GM23338 (cell line): Measurements from ENCODE around the gene PHLPP2.

Experiments used
- CREB1 ChIP-seq: fragments of 250-450 bp; sonication (Bioruptor Pico); IDR thresholded peaks from 2 replicates; pipeline ENCODE4 v1.5.0; 2020; ENCODE audit warnings: low read depth, mild to moderate bottlenecking, moderate library complexity
- EZH2 ChIP-seq: fragments of 200-600 bp; sonication (generic); IDR thresholded peaks from one replicate; pipeline ENCODE4 v1.8.0; 2017; ENCODE audit warnings: antibody characterized with exemption, mild to moderate bottlenecking, low read depth; ENCODE audit not compliant: unreplicated experiment
- EZH2phosphoT487 ChIP-seq: fragments of 200-600 bp; sonication (generic); IDR thresholded peaks from one replicate; pipeline ENCODE4 v1.8.1; 2018; ENCODE audit warnings: antibody characterized with exemption; ENCODE audit not compliant: unreplicated experiment
- JUNB ChIP-seq: IDR thresholded peaks from one replicate; pipeline ENCODE4 v1.6.1; 2016; ENCODE audit warnings: antibody characterized with exemption; ENCODE audit not compliant: unreplicated experiment
- POLR2AphosphoS5 ChIP-seq: IDR thresholded peaks from 2 replicates; pipeline ENCODE4 v1.6.1; 2016; ENCODE audit warnings: antibody characterized with exemption, low read depth
- STAT1 ChIP-seq: IDR thresholded peaks from one replicate; pipeline ENCODE4 v1.6.1; 2016; ENCODE audit warnings: antibody characterized with exemption; ENCODE audit not compliant: unreplicated experiment
- TF ChIP-seq, protein P1 (sequence below), 2 experiments: fragments of 200-600 bp in 1 of 2; sonication (generic) in 1 of 2; conservative IDR thresholded peaks; 2 replicates each; pipeline versions ENCODE4 v1.5.1 to v1.6.1; 2016 to 2017; ENCODE audit warnings: antibody characterized with exemption in 2 of 2, low read depth in 2 of 2, mild to moderate bottlenecking in 2 of 2, moderate library complexity in 1 of 2
- TF ChIP-seq, protein P2 (sequence below): IDR thresholded peaks from one replicate; pipeline ENCODE4 v1.6.1; 2018; ENCODE audit warnings: antibody characterized with exemption; ENCODE audit not compliant: unreplicated experiment
- TF ChIP-seq, protein P3 (sequence below): IDR thresholded peaks from 2 replicates; pipeline ENCODE4 v1.6.1; 2016; ENCODE audit warnings: antibody characterized with exemption

- TF ChIP-seq JUNB (no peak), POLR2AphosphoS5 (no peak), EZH2 (no peak), EZH2phosphoT487 (no peak), STAT1 (no peak), CREB1 (CRISPR knock-in tag) (no peak)
- TF ChIP-seq, protein P1, sequence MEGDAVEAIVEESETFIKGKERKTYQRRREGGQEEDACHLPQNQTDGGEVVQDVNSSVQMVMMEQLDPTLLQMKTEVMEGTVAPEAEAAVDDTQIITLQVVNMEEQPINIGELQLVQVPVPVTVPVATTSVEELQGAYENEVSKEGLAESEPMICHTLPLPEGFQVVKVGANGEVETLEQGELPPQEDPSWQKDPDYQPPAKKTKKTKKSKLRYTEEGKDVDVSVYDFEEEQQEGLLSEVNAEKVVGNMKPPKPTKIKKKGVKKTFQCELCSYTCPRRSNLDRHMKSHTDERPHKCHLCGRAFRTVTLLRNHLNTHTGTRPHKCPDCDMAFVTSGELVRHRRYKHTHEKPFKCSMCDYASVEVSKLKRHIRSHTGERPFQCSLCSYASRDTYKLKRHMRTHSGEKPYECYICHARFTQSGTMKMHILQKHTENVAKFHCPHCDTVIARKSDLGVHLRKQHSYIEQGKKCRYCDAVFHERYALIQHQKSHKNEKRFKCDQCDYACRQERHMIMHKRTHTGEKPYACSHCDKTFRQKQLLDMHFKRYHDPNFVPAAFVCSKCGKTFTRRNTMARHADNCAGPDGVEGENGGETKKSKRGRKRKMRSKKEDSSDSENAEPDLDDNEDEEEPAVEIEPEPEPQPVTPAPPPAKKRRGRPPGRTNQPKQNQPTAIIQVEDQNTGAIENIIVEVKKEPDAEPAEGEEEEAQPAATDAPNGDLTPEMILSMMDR (conservative IDR thresholded peaks at IDR 0.05; ENCODE audit: low read depth in 2 of 2) = no peak
- TF ChIP-seq, protein P2, sequence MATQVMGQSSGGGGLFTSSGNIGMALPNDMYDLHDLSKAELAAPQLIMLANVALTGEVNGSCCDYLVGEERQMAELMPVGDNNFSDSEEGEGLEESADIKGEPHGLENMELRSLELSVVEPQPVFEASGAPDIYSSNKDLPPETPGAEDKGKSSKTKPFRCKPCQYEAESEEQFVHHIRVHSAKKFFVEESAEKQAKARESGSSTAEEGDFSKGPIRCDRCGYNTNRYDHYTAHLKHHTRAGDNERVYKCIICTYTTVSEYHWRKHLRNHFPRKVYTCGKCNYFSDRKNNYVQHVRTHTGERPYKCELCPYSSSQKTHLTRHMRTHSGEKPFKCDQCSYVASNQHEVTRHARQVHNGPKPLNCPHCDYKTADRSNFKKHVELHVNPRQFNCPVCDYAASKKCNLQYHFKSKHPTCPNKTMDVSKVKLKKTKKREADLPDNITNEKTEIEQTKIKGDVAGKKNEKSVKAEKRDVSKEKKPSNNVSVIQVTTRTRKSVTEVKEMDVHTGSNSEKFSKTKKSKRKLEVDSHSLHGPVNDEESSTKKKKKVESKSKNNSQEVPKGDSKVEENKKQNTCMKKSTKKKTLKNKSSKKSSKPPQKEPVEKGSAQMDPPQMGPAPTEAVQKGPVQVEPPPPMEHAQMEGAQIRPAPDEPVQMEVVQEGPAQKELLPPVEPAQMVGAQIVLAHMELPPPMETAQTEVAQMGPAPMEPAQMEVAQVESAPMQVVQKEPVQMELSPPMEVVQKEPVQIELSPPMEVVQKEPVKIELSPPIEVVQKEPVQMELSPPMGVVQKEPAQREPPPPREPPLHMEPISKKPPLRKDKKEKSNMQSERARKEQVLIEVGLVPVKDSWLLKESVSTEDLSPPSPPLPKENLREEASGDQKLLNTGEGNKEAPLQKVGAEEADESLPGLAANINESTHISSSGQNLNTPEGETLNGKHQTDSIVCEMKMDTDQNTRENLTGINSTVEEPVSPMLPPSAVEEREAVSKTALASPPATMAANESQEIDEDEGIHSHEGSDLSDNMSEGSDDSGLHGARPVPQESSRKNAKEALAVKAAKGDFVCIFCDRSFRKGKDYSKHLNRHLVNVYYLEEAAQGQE = no peak
- TF ChIP-seq, protein P3, sequence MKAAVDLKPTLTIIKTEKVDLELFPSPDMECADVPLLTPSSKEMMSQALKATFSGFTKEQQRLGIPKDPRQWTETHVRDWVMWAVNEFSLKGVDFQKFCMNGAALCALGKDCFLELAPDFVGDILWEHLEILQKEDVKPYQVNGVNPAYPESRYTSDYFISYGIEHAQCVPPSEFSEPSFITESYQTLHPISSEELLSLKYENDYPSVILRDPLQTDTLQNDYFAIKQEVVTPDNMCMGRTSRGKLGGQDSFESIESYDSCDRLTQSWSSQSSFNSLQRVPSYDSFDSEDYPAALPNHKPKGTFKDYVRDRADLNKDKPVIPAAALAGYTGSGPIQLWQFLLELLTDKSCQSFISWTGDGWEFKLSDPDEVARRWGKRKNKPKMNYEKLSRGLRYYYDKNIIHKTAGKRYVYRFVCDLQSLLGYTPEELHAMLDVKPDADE = no peak
These were observed 88.9 kb downstream of the PHLPP2 start for GRCh38 chr16:71635632-71636031.
